Measurements from ENCODE around the gene DDX24. TPM values are rescaled to one million over a fixed set of nuclear protein-coding genes. Genes with fewer than 3 reads are reported as not detected.

The DDX24 gene
- total and polyA plus RNA-seq, 8 donors, result 39.1 to 236 (median 69.9) TPM

DNA sequence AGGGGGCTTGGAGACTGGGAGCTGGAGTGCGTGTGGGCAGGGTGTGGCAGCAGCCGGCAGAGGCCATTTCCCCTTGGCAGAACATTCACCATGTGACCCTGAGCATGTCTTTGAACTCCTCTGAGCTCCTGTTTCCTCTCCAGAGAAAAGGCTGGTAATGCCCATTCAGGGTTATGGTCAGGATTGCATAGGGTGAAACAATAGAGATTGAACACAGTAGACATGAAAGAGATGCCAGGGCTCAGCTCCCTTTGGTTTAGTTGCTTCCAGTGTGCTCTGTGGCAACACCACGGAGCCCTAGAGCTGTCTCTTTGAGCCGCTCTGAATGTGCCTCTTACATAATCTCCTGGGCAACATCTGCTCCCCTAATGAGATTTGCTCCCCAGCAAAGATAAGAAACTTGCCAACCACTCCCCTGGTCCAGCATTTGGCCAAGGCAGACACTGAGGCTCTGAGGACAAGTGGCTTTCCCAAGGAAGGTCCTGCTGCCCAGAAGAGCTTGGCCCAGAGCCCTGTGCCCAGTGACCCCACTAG, 34.1 kb upstream of the DDX24 start:
- H3K4me3 ChIP-seq, result no peak overlapping the region
- H3K9me3 ChIP-seq, result peaks cover 0 to 13% (median 11%) of the 10 kb centered on the region in 4 donors
- DNase-seq, result peak; percentile 34 to 56
- TF ChIP-seq POLR2AphosphoS5 (IDR thresholded peaks at IDR 0.05) (peak in 1 of 3 donors; percentile 17), POLR2A (IDR thresholded peaks at IDR 0.05) (no peak), EP300 (IDR thresholded peaks at IDR 0.05) (no peak)
- intact Hi-C loops (cut with DNase I; ENCODE audit: low total_unique reads), result no loop called here
- H3K36me3 ChIP-seq, result no peaks in the 10 kb centered on the region
- H3K4me1 ChIP-seq, result peaks cover 14 to 35% (median 30%) of the 10 kb centered on the region in 4 donors
- peak overlapping the region; percentile 54 to 93 (median 61) for H3K27ac ChIP-seq
- 19 to 35% (median 22%) methylated on average over 3 to 4 of the region's 4 CpGs for WGBS, 5 donors
- H3K27me3 ChIP-seq, result no peaks in the 10 kb centered on the region

DNA sequence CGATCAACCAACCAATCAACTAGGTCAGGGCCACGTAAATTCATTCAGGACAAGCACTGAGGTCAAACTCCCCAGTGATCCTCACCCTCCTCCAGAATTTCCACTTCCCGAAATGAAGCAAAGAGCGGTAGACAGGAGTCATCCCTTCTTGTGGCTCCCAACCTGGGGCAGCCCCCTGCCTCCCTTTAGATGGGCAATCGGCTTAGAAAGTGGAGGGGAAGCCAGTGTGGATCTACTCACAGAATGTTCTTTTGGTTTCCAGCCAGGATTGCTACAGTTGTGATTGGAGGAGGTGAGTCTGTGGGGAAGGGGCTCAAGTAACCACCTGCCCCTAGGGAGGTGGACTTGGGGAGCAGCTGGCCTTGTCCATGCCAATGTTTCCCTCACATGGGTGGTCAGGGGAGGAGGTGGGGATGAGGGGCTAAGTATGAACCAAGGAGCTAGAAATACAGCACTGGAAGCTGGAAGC, 33.6 kb upstream of the DDX24 start:
- H3K9me3 ChIP-seq, result peaks cover 0 to 8% (median 7%) of the 10 kb centered on the region in 4 donors
- H3K4me3 ChIP-seq, result no peak overlapping the region
- no peaks in the 10 kb centered on the region for H3K27me3 ChIP-seq
- peaks cover 14 to 40% (median 34%) of the 10 kb centered on the region in 4 donors for H3K4me1 ChIP-seq
- intact Hi-C loops (cut with DNase I; ENCODE audit: low total_unique reads), result no loop called here
- TF ChIP-seq POLR2AphosphoS5 (IDR thresholded peaks at IDR 0.05) (no peak), EP300 (IDR thresholded peaks at IDR 0.05) (no peak), POLR2A (IDR thresholded peaks at IDR 0.05) (no peak)
- TF ChIP-seq, protein P1, sequence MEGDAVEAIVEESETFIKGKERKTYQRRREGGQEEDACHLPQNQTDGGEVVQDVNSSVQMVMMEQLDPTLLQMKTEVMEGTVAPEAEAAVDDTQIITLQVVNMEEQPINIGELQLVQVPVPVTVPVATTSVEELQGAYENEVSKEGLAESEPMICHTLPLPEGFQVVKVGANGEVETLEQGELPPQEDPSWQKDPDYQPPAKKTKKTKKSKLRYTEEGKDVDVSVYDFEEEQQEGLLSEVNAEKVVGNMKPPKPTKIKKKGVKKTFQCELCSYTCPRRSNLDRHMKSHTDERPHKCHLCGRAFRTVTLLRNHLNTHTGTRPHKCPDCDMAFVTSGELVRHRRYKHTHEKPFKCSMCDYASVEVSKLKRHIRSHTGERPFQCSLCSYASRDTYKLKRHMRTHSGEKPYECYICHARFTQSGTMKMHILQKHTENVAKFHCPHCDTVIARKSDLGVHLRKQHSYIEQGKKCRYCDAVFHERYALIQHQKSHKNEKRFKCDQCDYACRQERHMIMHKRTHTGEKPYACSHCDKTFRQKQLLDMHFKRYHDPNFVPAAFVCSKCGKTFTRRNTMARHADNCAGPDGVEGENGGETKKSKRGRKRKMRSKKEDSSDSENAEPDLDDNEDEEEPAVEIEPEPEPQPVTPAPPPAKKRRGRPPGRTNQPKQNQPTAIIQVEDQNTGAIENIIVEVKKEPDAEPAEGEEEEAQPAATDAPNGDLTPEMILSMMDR (IDR thresholded peaks at IDR 0.05), result no peak
- 63 to 83% (median 80%) methylated on average over 5 of the region's 5 CpGs for WGBS, 5 donors
- H3K27ac ChIP-seq, result peak overlapping the region; percentile 54 to 93 (median 61)
- H3K36me3 ChIP-seq, result no peaks in the 10 kb centered on the region
- DNase-seq, result peak in 1 of 2 donors; percentile 18

DNA sequence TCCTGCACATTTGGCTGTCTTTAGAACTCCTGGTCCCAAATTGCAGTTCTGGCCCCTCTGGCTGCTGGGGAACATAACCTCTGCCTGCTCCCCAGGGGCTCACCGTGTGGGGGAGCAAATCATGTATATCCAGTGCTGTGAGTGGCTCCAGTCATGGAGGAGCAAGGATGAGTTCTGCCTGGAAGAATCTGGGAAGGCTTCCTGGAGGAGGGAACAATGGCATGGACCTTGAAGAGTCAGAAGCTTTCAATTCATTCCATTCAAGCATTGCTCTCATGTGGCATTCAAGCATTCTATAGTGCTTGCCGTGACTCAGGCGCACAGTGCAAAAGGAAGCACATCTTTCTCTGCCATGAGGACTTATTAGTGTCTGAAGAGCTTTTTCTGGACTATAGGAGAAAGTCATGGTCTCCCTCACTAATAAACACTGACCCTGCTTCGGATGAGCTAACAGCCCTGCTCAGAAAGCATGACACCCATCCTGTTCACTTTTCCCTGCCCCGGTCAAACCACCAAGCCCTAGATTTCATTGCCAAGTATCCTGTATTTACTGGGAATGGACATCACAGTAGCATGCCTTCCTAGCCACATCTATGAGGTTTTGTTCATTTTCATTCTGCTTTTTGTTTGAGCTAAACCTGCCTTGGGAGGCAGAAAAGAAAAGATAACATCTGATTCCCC, 33.0 kb upstream of the DDX24 start:
- H3K27me3 ChIP-seq, result no peaks in the 10 kb centered on the region
- H3K27ac ChIP-seq, result peak overlapping the region in 4 of 5 donors; percentile 59 to 93 (median 72)
- H3K9me3 ChIP-seq, result peaks cover 0 to 2% (median 1%) of the 10 kb centered on the region in 4 donors
- intact Hi-C loops (cut with DNase I; ENCODE audit: low total_unique reads), result no loop called here
- H3K36me3 ChIP-seq, result no peaks in the 10 kb centered on the region
- WGBS, 5 donors, result 65 to 87% (median 82%) methylated on average over 5 of the region's 5 CpGs
- DNase-seq, result peak in 1 of 2 donors; percentile 17
- no peak for TF ChIP-seq POLR2A (IDR thresholded peaks at IDR 0.05)
- TF ChIP-seq POLR2AphosphoS5 (IDR thresholded peaks at IDR 0.05), result no peak
- TF ChIP-seq EP300 (IDR thresholded peaks at IDR 0.05), result no peak
- TF ChIP-seq, protein P1 (IDR thresholded peaks at IDR 0.05), result no peak
- H3K4me1 ChIP-seq, result peaks cover 14 to 46% (median 39%) of the 10 kb centered on the region in 4 donors
- H3K4me3 ChIP-seq, result peak overlapping the region in 1 of 4 donors; percentile 55

DNA sequence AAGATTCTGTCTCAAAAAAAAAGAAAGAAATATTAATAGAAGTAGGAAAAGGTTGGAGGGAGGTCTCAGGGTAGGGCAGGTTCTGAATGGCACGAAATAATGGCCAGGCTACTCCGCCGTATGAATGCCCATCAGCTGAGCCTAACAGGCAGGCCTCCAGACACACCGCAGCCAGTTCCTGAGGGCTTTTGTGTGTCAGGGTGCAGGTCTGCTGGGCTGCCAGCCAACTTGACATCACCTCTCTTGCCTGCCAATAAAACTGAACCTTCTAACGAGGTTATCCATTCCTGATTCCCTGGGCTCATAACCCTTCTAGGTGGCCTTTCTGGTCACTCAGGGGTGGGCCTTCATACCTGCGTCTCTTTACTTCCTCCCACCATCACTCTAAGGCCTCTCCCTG, 32.5 kb upstream of the DDX24 start:
- Histone ChIP-seq H3K27ac (peak overlapping the region in 4 of 5 donors; percentile 26 to 93 (median 72)), H3K27me3 (no peaks in the 10 kb centered on the region), H3K36me3 (no peaks in the 10 kb centered on the region), H3K4me1 (peaks cover 14 to 48% (median 39%) of the 10 kb centered on the region in 4 donors), H3K4me3 (peak overlapping the region in 1 of 4 donors; percentile 55), H3K9me3 (no peaks in the 10 kb centered on the region)
- intact Hi-C loops (cut with DNase I; ENCODE audit: low total_unique reads), result no loop called here
- 24 to 41% (median 36%) methylated on average over 6 of the region's 6 CpGs for WGBS, 5 donors
- TF ChIP-seq POLR2AphosphoS5 (IDR thresholded peaks at IDR 0.05) (peak in 1 of 3 donors; percentile 4), EP300 (IDR thresholded peaks at IDR 0.05) (no peak)
- DNase-seq, result peak; percentile 71 to 82

DNA sequence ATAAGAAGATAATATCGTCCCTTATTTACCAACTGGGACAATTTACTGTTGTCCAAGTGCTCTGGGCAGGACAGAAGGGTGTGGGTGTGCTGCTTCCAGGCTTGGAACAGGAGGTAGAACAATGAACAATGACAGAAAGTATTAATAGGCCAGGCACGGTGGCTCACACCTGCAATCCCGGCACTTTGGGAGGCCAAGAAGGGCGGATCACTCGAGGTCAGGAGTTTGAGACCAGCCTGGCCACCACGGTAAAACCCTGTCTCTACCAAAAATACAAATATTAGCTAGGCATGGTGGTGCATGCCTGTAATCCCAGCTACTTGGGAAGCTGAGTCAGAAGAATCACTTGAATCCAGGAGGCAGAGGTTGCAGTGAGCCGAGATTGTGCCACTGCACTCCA, 32.1 kb upstream of the DDX24 start:
- Histone ChIP-seq H3K4me3 (peak overlapping the region in 1 of 4 donors; percentile 55), H3K27me3 (no peaks in the 10 kb centered on the region), H3K36me3 (no peaks in the 10 kb centered on the region), H3K9me3 (no peaks in the 10 kb centered on the region), H3K4me1 (peaks cover 14 to 48% (median 39%) of the 10 kb centered on the region in 4 donors), H3K27ac (peak overlapping the region in 4 of 5 donors; percentile 26 to 93 (median 72))
- DNase-seq, result peak in 1 of 2 donors; percentile 14
- no peak for TF ChIP-seq EP300 (IDR thresholded peaks at IDR 0.05)
- TF ChIP-seq POLR2AphosphoS5 (IDR thresholded peaks at IDR 0.05), result no peak
- TF ChIP-seq POLR2A (IDR thresholded peaks at IDR 0.05), result no peak
- TF ChIP-seq, protein P1 (IDR thresholded peaks at IDR 0.05), result no peak
- intact Hi-C loops (cut with DNase I; ENCODE audit: low total_unique reads), result no loop called here
- WGBS, 5 donors, result 56 to 79% (median 60%) methylated on average over 7 of the region's 7 CpGs
